ENCODE results near the gene SP110. TPM values are rescaled to one million over a fixed set of nuclear protein-coding genes. Genes with fewer than 3 reads are reported as not detected.
"Not testable (repeated sequence)": the region's sequence is repeated elsewhere in the genome, so short reads cannot be mapped to it uniquely, and the experiment has no call there.

Gene SP110
- total and polyA plus RNA-seq, 5 donors from 2014 or later: 74.5 to 131 (median 87.9) TPM

- H3K4me3 ChIP-seq (ENCODE audit: low read depth, low read length): peak overlapping the region; percentile 7
- no peaks in the 10 kb centered on the region for H3K9me3 Mint-ChIP-seq
- ATAC-seq (ENCODE audit: low read depth in 2 of 2) (no peak), DNase-seq (no peak)
- H3K4me1 Mint-ChIP-seq: peaks cover 44 to 77% (median 56%) of the 10 kb centered on the region in 4 donors
- H3K36me3 ChIP-seq (ENCODE audit: control insufficient read depth, insufficient read depth, low read length): no peaks in the 10 kb centered on the region
- H3K27me3 Mint-ChIP-seq: no peaks in the 10 kb centered on the region
- H3K9me3 ChIP-seq (ENCODE audit: control insufficient read depth in 2 of 2, low read length in 2 of 2): no peaks in the 10 kb centered on the region
- peak overlapping the region; percentile 15 to 99 (median 98) for H3K27ac Mint-ChIP-seq
- peak overlapping the region; percentile 90 for H3K27ac ChIP-seq (ENCODE audit: insufficient read depth, low read length, poor library complexity, severe bottlenecking)
- H3K27me3 ChIP-seq (ENCODE audit: control insufficient read depth, insufficient read depth, low read length): no peaks in the 10 kb centered on the region
- H3K4me1 ChIP-seq (ENCODE audit: control insufficient read depth, insufficient read depth, low read length, poor library complexity, severe bottlenecking): peaks cover 61% of the 10 kb centered on the region
- peak overlapping the region in 2 of 4 donors; percentile 89 to 92 for H3K4me3 Mint-ChIP-seq
- peaks cover 13% of the 10 kb centered on the region for H3K36me3 Mint-ChIP-seq
These were observed 4.7 kb upstream of the SP110 start for GRCh38 chr2:230224458-230224857.

- H3K36me3 Mint-ChIP-seq: peaks cover 17% of the 10 kb centered on the region
- H3K27me3 ChIP-seq (ENCODE audit: control insufficient read depth, insufficient read depth, low read length); ATAC-seq (ENCODE audit: low read depth in 2 of 2); H3K36me3 ChIP-seq (ENCODE audit: control insufficient read depth, insufficient read depth, low read length); DNase-seq; H3K9me3 Mint-ChIP-seq; H3K27me3 Mint-ChIP-seq; H3K27ac ChIP-seq (ENCODE audit: insufficient read depth, low read length, poor library complexity, severe bottlenecking); H3K9me3 ChIP-seq (ENCODE audit: control insufficient read depth in 2 of 2, low read length in 2 of 2); H3K4me3 ChIP-seq (ENCODE audit: low read depth, low read length): not testable (repeated sequence)
- H3K27ac Mint-ChIP-seq: peak overlapping the region in 2 of 3 donors; percentile 67 to 73
- H3K4me1 Mint-ChIP-seq: peaks cover 40 to 75% (median 52%) of the 10 kb centered on the region in 4 donors
- peaks cover 50% of the 10 kb centered on the region for H3K4me1 ChIP-seq (ENCODE audit: control insufficient read depth, insufficient read depth, low read length, poor library complexity, severe bottlenecking)
- peak overlapping the region in 2 of 4 donors; percentile 69 to 79 for H3K4me3 Mint-ChIP-seq
These were observed 3.0 kb upstream of the SP110 start for GRCh38 chr2:230222829-230223228.

- H3K36me3 ChIP-seq (ENCODE audit: control insufficient read depth, insufficient read depth, low read length): peaks cover 9% of the 10 kb centered on the region
- peaks cover 19% of the 10 kb centered on the region for H3K36me3 Mint-ChIP-seq
- H3K9me3 ChIP-seq (ENCODE audit: control insufficient read depth in 2 of 2, low read length in 2 of 2): no peaks in the 10 kb centered on the region
- DNase-seq: no peak
- H3K27me3 ChIP-seq (ENCODE audit: control insufficient read depth, insufficient read depth, low read length): no peaks in the 10 kb centered on the region
- peak overlapping the region in 3 of 4 donors; percentile 14 to 63 (median 55) for H3K4me3 Mint-ChIP-seq
- H3K4me1 Mint-ChIP-seq: peaks cover 39 to 77% (median 54%) of the 10 kb centered on the region in 4 donors
- no peaks in the 10 kb centered on the region for H3K9me3 Mint-ChIP-seq
- H3K27me3 Mint-ChIP-seq: no peaks in the 10 kb centered on the region
- no peak for ATAC-seq (ENCODE audit: low read depth in 2 of 2)
- peaks cover 51% of the 10 kb centered on the region for H3K4me1 ChIP-seq (ENCODE audit: control insufficient read depth, insufficient read depth, low read length, poor library complexity, severe bottlenecking)
- H3K27ac ChIP-seq (ENCODE audit: insufficient read depth, low read length, poor library complexity, severe bottlenecking): no peak overlapping the region
- H3K4me3 ChIP-seq (ENCODE audit: low read depth, low read length): no peak overlapping the region
- peak overlapping the region; percentile 32 to 78 (median 76) for H3K27ac Mint-ChIP-seq
These were observed 1.7 kb upstream of the SP110 start for GRCh38 chr2:230221493-230221892.

DNA sequence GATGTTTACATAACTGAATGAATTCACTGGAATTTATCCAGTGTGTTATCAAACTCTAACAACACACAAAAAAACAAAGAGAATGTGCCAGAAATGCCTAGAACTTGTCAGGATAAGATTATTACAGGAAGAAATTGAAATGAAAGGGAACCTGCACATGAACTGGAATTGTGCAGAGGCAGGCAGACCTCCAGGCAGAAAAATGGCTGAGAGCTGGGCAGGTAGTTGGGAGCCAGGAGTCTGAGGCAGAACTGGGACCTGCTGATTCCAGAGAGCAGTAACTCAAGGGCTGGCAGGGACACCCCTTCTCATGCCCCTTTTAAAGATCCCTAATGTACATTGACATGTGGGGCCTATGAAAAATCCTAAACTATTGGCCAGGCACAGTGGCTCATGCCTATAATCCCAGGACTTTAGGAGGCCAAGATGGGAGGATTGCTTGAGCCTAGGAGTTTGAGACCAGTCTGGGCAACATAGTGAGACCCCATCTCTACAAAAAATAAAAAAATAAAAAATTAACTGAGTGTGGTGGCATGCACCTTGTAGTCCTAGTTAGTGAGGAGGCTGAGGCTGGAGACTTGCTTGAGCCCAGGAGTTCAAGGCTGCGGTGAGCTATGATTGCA is 674 bp upstream of the SP110 start:
- Mint-ChIP-seq H3K27ac (peak overlapping the region; percentile 95 to 100 (median 98)), H3K9me3 (no peaks in the 10 kb centered on the region), H3K4me3 (peak overlapping the region; percentile 96 to 100 (median 98)), H3K4me1 (peaks cover 45 to 77% (median 59%) of the 10 kb centered on the region in 4 donors), H3K27me3 (no peaks in the 10 kb centered on the region), H3K36me3 (peaks cover 27% of the 10 kb centered on the region)
- DNase-seq (no peak), ATAC-seq (ENCODE audit: low read depth in 2 of 2) (no peak)
- H3K4me3 ChIP-seq (ENCODE audit: low read depth, low read length): peak overlapping the region; percentile 100
- peaks cover 47% of the 10 kb centered on the region for H3K4me1 ChIP-seq (ENCODE audit: control insufficient read depth, insufficient read depth, low read length, poor library complexity, severe bottlenecking)
- no peaks in the 10 kb centered on the region for H3K9me3 ChIP-seq (ENCODE audit: control insufficient read depth in 2 of 2, low read length in 2 of 2)
- peaks cover 19% of the 10 kb centered on the region for H3K36me3 ChIP-seq (ENCODE audit: control insufficient read depth, insufficient read depth, low read length)
- H3K27me3 ChIP-seq (ENCODE audit: control insufficient read depth, insufficient read depth, low read length): no peaks in the 10 kb centered on the region
- H3K27ac ChIP-seq (ENCODE audit: insufficient read depth, low read length, poor library complexity, severe bottlenecking): peak overlapping the region; percentile 83

- H3K4me3 Mint-ChIP-seq: peak overlapping the region; percentile 96 to 100 (median 98)
- H3K27me3 Mint-ChIP-seq: no peaks in the 10 kb centered on the region
- peak overlapping the region; percentile 100 for H3K4me3 ChIP-seq (ENCODE audit: low read depth, low read length)
- peak in 2 of 3 donors; percentile 20 to 63 for DNase-seq
- no peak overlapping the region for H3K27ac ChIP-seq (ENCODE audit: insufficient read depth, low read length, poor library complexity, severe bottlenecking)
- no peaks in the 10 kb centered on the region for H3K9me3 ChIP-seq (ENCODE audit: control insufficient read depth in 2 of 2, low read length in 2 of 2)
- H3K4me1 Mint-ChIP-seq: peaks cover 46 to 71% (median 58%) of the 10 kb centered on the region in 4 donors
- peak; percentile 27 to 36 for ATAC-seq (ENCODE audit: low read depth in 2 of 2)
- H3K36me3 Mint-ChIP-seq: peaks cover 45% of the 10 kb centered on the region
- H3K27ac Mint-ChIP-seq: peak overlapping the region; percentile 27 to 95 (median 70)
- H3K36me3 ChIP-seq (ENCODE audit: control insufficient read depth, insufficient read depth, low read length): peaks cover 40% of the 10 kb centered on the region
- H3K27me3 ChIP-seq (ENCODE audit: control insufficient read depth, insufficient read depth, low read length): no peaks in the 10 kb centered on the region
- peaks cover 33% of the 10 kb centered on the region for H3K4me1 ChIP-seq (ENCODE audit: control insufficient read depth, insufficient read depth, low read length, poor library complexity, severe bottlenecking)
- H3K9me3 Mint-ChIP-seq: no peaks in the 10 kb centered on the region
These were observed 1.4 kb downstream of the SP110 start for GRCh38 chr2:230218421-230218820.

- H3K4me3 Mint-ChIP-seq: peak overlapping the region; percentile 96 to 100 (median 98)
- no peak overlapping the region for H3K27ac ChIP-seq (ENCODE audit: insufficient read depth, low read length, poor library complexity, severe bottlenecking)
- H3K27me3 Mint-ChIP-seq: no peaks in the 10 kb centered on the region
- no peak for DNase-seq
- H3K9me3 Mint-ChIP-seq: no peaks in the 10 kb centered on the region
- H3K4me1 Mint-ChIP-seq: peaks cover 47 to 72% (median 56%) of the 10 kb centered on the region in 4 donors
- peak overlapping the region in 1 of 3 donors; percentile 27 for H3K27ac Mint-ChIP-seq
- peaks cover 51% of the 10 kb centered on the region for H3K36me3 Mint-ChIP-seq
- no peaks in the 10 kb centered on the region for H3K9me3 ChIP-seq (ENCODE audit: control insufficient read depth in 2 of 2, low read length in 2 of 2)
- peaks cover 33% of the 10 kb centered on the region for H3K4me1 ChIP-seq (ENCODE audit: control insufficient read depth, insufficient read depth, low read length, poor library complexity, severe bottlenecking)
- ATAC-seq (ENCODE audit: low read depth in 2 of 2): no peak
- H3K27me3 ChIP-seq (ENCODE audit: control insufficient read depth, insufficient read depth, low read length): no peaks in the 10 kb centered on the region
- H3K4me3 ChIP-seq (ENCODE audit: low read depth, low read length): peak overlapping the region; percentile 100
- peaks cover 50% of the 10 kb centered on the region for H3K36me3 ChIP-seq (ENCODE audit: control insufficient read depth, insufficient read depth, low read length)
These were observed 2.4 kb downstream of the SP110 start for GRCh38 chr2:230217424-230217823.

- H3K36me3 ChIP-seq (ENCODE audit: control insufficient read depth, insufficient read depth, low read length): peaks cover 59% of the 10 kb centered on the region
- H3K4me3 Mint-ChIP-seq: peak overlapping the region; percentile 38 to 90 (median 48)
- ATAC-seq (ENCODE audit: low read depth in 2 of 2) (no peak), DNase-seq (peak in 1 of 3 donors; percentile 58)
- H3K36me3 Mint-ChIP-seq: peaks cover 55% of the 10 kb centered on the region
- H3K27me3 Mint-ChIP-seq: no peaks in the 10 kb centered on the region
- no peaks in the 10 kb centered on the region for H3K9me3 Mint-ChIP-seq
- H3K27ac Mint-ChIP-seq: peak overlapping the region in 1 of 3 donors; percentile 26
- peak overlapping the region; percentile 9 for H3K4me3 ChIP-seq (ENCODE audit: low read depth, low read length)
- H3K9me3 ChIP-seq (ENCODE audit: control insufficient read depth in 2 of 2, low read length in 2 of 2): no peaks in the 10 kb centered on the region
- peaks cover 45 to 70% (median 57%) of the 10 kb centered on the region in 4 donors for H3K4me1 Mint-ChIP-seq
- H3K27ac ChIP-seq (ENCODE audit: insufficient read depth, low read length, poor library complexity, severe bottlenecking): no peak overlapping the region
- no peaks in the 10 kb centered on the region for H3K27me3 ChIP-seq (ENCODE audit: control insufficient read depth, insufficient read depth, low read length)
- H3K4me1 ChIP-seq (ENCODE audit: control insufficient read depth, insufficient read depth, low read length, poor library complexity, severe bottlenecking): peaks cover 33% of the 10 kb centered on the region
These were observed 3.3 kb downstream of the SP110 start for GRCh38 chr2:230216489-230216888.

All from CD4-positive, CD25-positive, alpha-beta regulatory T cell (primary cell).